ENCODE data around the gene TNIK.

The TNIK gene

GRCh38 chr3:171281256-171281992 is 178.8 kb downstream of the TNIK start:
- no peak overlapping the region for H2BK12ac ChIP-seq (ENCODE audit: low read length in 2 of 2)
- H3K4me3 ChIP-seq (ENCODE audit: insufficient read depth in 1 of 2, low read depth in 1 of 2, low read length in 2 of 2) = peak overlapping the region in 1 of 2 experiments; percentile 2
- H3K27me3 ChIP-seq (ENCODE audit: control insufficient read depth in 1 of 2, insufficient read depth in 1 of 2, low read length in 2 of 2) = no peaks in the 10 kb centered on the region
- peak overlapping the region; percentile 88 for H3K9ac ChIP-seq (ENCODE audit: low read length)
- no peak overlapping the region for H3K23ac ChIP-seq (ENCODE audit: low read length in 2 of 2)
- H2AFZ ChIP-seq (ENCODE audit: low read depth, low read length) = no peak overlapping the region
- no peak overlapping the region for H2AK5ac ChIP-seq (ENCODE audit: low read length, severe bottlenecking)
- H3K14ac ChIP-seq (ENCODE audit: low read length in 2 of 2) = no peak overlapping the region
- no peak overlapping the region for H3K4me2 ChIP-seq (ENCODE audit: low read length, poor library complexity, severe bottlenecking)
- H4K91ac ChIP-seq (ENCODE audit: low read length) = no peak overlapping the region
- H2BK5ac ChIP-seq (ENCODE audit: low read depth, low read length, poor library complexity, severe bottlenecking) = no peak overlapping the region
- no peak overlapping the region for H2BK120ac ChIP-seq (ENCODE audit: low read depth, low read length)
- no peak overlapping the region for H3K18ac ChIP-seq (ENCODE audit: low read depth in 1 of 2, low read length in 2 of 2)
- H3K4me1 ChIP-seq (ENCODE audit: control insufficient read depth, insufficient read depth, low read depth, low read length) = peaks cover 16% of the 10 kb centered on the region
- H4K8ac ChIP-seq (ENCODE audit: low read length) = no peak overlapping the region
- H2BK15ac ChIP-seq (ENCODE audit: low read depth, poor library complexity, severe bottlenecking) = no peak overlapping the region
- no peaks in the 10 kb centered on the region for H3K9me3 ChIP-seq (ENCODE audit: control insufficient read depth, low read length)
- peaks cover 22% of the 10 kb centered on the region for H3K79me1 ChIP-seq (replicated peaks; ENCODE audit: low read length, poor library complexity, severe bottlenecking)
- H3K4ac ChIP-seq (ENCODE audit: low read depth in 1 of 2, low read length in 2 of 2) = no peak overlapping the region
- DNase-seq = peak; percentile 36
- peaks cover 0 to 3% of the 10 kb centered on the region in 2 experiments for H3K36me3 ChIP-seq (ENCODE audit: control insufficient read depth in 1 of 2, insufficient read depth in 2 of 2, low read depth in 1 of 2, low read length in 2 of 2)
- 0% methylated on average over 1 of the region's 2 CpGs for WGBS
- peak overlapping the region; percentile 61 for H3K27ac ChIP-seq (ENCODE audit: low read length, poor library complexity, severe bottlenecking)

- no peak overlapping the region for H3K4me2 ChIP-seq (ENCODE audit: low read length, poor library complexity, severe bottlenecking)
- H2BK120ac ChIP-seq (ENCODE audit: low read depth, low read length) = no peak overlapping the region
- H3K9ac ChIP-seq (ENCODE audit: low read length) = no peak overlapping the region
- H3K14ac ChIP-seq (ENCODE audit: low read length in 2 of 2) = no peak overlapping the region
- no peak overlapping the region for H3K27ac ChIP-seq (ENCODE audit: low read length, poor library complexity, severe bottlenecking)
- DNase-seq = no peak
- H3K23ac ChIP-seq (ENCODE audit: low read length in 2 of 2) = no peak overlapping the region
- peak overlapping the region; percentile 94 for H2AK5ac ChIP-seq (ENCODE audit: low read length, severe bottlenecking)
- no peak overlapping the region for H3K4ac ChIP-seq (ENCODE audit: low read depth in 1 of 2, low read length in 2 of 2)
- H4K8ac ChIP-seq (ENCODE audit: low read length) = no peak overlapping the region
- no peak overlapping the region for H2BK15ac ChIP-seq (ENCODE audit: low read depth, poor library complexity, severe bottlenecking)
- H2AFZ ChIP-seq (ENCODE audit: low read depth, low read length) = no peak overlapping the region
- peak overlapping the region in 1 of 2 experiments; percentile 34 for H3K18ac ChIP-seq (ENCODE audit: low read depth in 1 of 2, low read length in 2 of 2)
- H3K79me1 ChIP-seq (replicated peaks; ENCODE audit: low read length, poor library complexity, severe bottlenecking) = peaks cover 24% of the 10 kb centered on the region
- H3K9me3 ChIP-seq (ENCODE audit: control insufficient read depth, low read length) = no peaks in the 10 kb centered on the region
- no peak overlapping the region for H2BK5ac ChIP-seq (ENCODE audit: low read depth, low read length, poor library complexity, severe bottlenecking)
- H4K91ac ChIP-seq (ENCODE audit: low read length) = no peak overlapping the region
- H2BK12ac ChIP-seq (ENCODE audit: low read length in 2 of 2) = peak overlapping the region in 1 of 2 experiments; percentile 84
- H3K4me1 ChIP-seq (ENCODE audit: control insufficient read depth, insufficient read depth, low read depth, low read length) = peaks cover 13% of the 10 kb centered on the region
- peaks cover 0 to 3% of the 10 kb centered on the region in 2 experiments for H3K36me3 ChIP-seq (ENCODE audit: control insufficient read depth in 1 of 2, insufficient read depth in 2 of 2, low read depth in 1 of 2, low read length in 2 of 2)
- H3K27me3 ChIP-seq (ENCODE audit: control insufficient read depth in 1 of 2, insufficient read depth in 1 of 2, low read length in 2 of 2) = no peaks in the 10 kb centered on the region
- no peak overlapping the region for H3K4me3 ChIP-seq (ENCODE audit: insufficient read depth in 1 of 2, low read depth in 1 of 2, low read length in 2 of 2)
- 94% methylated on average over 3 of the region's 3 CpGs for WGBS
Observed at GRCh38 chr3:171279972-171280371, 180.2 kb downstream of the TNIK start.

- Histone ChIP-seq H3K36me3 (ENCODE audit: control insufficient read depth in 1 of 2, insufficient read depth in 2 of 2, low read depth in 1 of 2, low read length in 2 of 2) (no peaks in the 10 kb centered on the region), H2BK12ac (ENCODE audit: low read length in 2 of 2) (no peak overlapping the region), H4K91ac (ENCODE audit: low read length) (no peak overlapping the region), H3K4me1 (ENCODE audit: control insufficient read depth, insufficient read depth, low read depth, low read length) (peaks cover 6% of the 10 kb centered on the region), H3K4me3 (ENCODE audit: insufficient read depth in 1 of 2, low read depth in 1 of 2, low read length in 2 of 2) (no peak overlapping the region), H3K27me3 (ENCODE audit: control insufficient read depth in 1 of 2, insufficient read depth in 1 of 2, low read length in 2 of 2) (no peaks in the 10 kb centered on the region), H3K79me1 (replicated peaks; ENCODE audit: low read length, poor library complexity, severe bottlenecking) (peaks cover 21% of the 10 kb centered on the region), H2AK5ac (ENCODE audit: low read length, severe bottlenecking) (no peak overlapping the region), H3K14ac (ENCODE audit: low read length in 2 of 2) (no peak overlapping the region), H2BK15ac (ENCODE audit: low read depth, poor library complexity, severe bottlenecking) (no peak overlapping the region), H3K9ac (ENCODE audit: low read length) (no peak overlapping the region), H3K27ac (ENCODE audit: low read length, poor library complexity, severe bottlenecking) (no peak overlapping the region), H3K4me2 (ENCODE audit: low read length, poor library complexity, severe bottlenecking) (no peak overlapping the region), H3K18ac (ENCODE audit: low read depth in 1 of 2, low read length in 2 of 2) (no peak overlapping the region), H2BK5ac (ENCODE audit: low read depth, low read length, poor library complexity, severe bottlenecking) (no peak overlapping the region), H2BK120ac (ENCODE audit: low read depth, low read length) (no peak overlapping the region), H3K23ac (ENCODE audit: low read length in 2 of 2) (no peak overlapping the region), H4K8ac (ENCODE audit: low read length) (no peak overlapping the region), H3K4ac (ENCODE audit: low read depth in 1 of 2, low read length in 2 of 2) (no peak overlapping the region), H2AFZ (ENCODE audit: low read depth, low read length) (no peak overlapping the region), H3K9me3 (ENCODE audit: control insufficient read depth, low read length) (no peaks in the 10 kb centered on the region)
- DNase-seq = no peak
Observed at GRCh38 chr3:171278299-171278590, 182.0 kb downstream of the TNIK start.

GRCh38 chr3:171277456-171278298 is 182.5 kb downstream of the TNIK start:
- Histone ChIP-seq H3K4me3 (ENCODE audit: insufficient read depth in 1 of 2, low read depth in 1 of 2, low read length in 2 of 2) (no peak overlapping the region), H4K8ac (ENCODE audit: low read length) (no peak overlapping the region), H2AFZ (ENCODE audit: low read depth, low read length) (no peak overlapping the region), H2BK120ac (ENCODE audit: low read depth, low read length) (no peak overlapping the region), H2BK15ac (ENCODE audit: low read depth, poor library complexity, severe bottlenecking) (no peak overlapping the region), H3K23ac (ENCODE audit: low read length in 2 of 2) (no peak overlapping the region), H3K18ac (ENCODE audit: low read depth in 1 of 2, low read length in 2 of 2) (peak overlapping the region in 1 of 2 experiments; percentile 73), H2AK5ac (ENCODE audit: low read length, severe bottlenecking) (no peak overlapping the region), H3K14ac (ENCODE audit: low read length in 2 of 2) (no peak overlapping the region), H4K91ac (ENCODE audit: low read length) (no peak overlapping the region), H3K27ac (ENCODE audit: low read length, poor library complexity, severe bottlenecking) (no peak overlapping the region), H2BK5ac (ENCODE audit: low read depth, low read length, poor library complexity, severe bottlenecking) (no peak overlapping the region), H3K9ac (ENCODE audit: low read length) (no peak overlapping the region), H2BK12ac (ENCODE audit: low read length in 2 of 2) (peak overlapping the region in 1 of 2 experiments; percentile 72), H3K36me3 (ENCODE audit: control insufficient read depth in 1 of 2, insufficient read depth in 2 of 2, low read depth in 1 of 2, low read length in 2 of 2) (peaks cover 0 to 3% of the 10 kb centered on the region in 2 experiments), H3K79me1 (replicated peaks; ENCODE audit: low read length, poor library complexity, severe bottlenecking) (peaks cover 26% of the 10 kb centered on the region), H3K9me3 (ENCODE audit: control insufficient read depth, low read length) (no peaks in the 10 kb centered on the region), H3K4ac (ENCODE audit: low read depth in 1 of 2, low read length in 2 of 2) (peak overlapping the region in 1 of 2 experiments; percentile 86), H3K4me1 (ENCODE audit: control insufficient read depth, insufficient read depth, low read depth, low read length) (peaks cover 9% of the 10 kb centered on the region), H3K4me2 (ENCODE audit: low read length, poor library complexity, severe bottlenecking) (no peak overlapping the region), H3K27me3 (ENCODE audit: control insufficient read depth in 1 of 2, insufficient read depth in 1 of 2, low read length in 2 of 2) (no peaks in the 10 kb centered on the region)
- 91% methylated on average over 2 of the region's 5 CpGs for WGBS
- DNase-seq = peak; percentile 78
